ENCODE data around the gene MTERF2.

Gene MTERF2

DNA sequence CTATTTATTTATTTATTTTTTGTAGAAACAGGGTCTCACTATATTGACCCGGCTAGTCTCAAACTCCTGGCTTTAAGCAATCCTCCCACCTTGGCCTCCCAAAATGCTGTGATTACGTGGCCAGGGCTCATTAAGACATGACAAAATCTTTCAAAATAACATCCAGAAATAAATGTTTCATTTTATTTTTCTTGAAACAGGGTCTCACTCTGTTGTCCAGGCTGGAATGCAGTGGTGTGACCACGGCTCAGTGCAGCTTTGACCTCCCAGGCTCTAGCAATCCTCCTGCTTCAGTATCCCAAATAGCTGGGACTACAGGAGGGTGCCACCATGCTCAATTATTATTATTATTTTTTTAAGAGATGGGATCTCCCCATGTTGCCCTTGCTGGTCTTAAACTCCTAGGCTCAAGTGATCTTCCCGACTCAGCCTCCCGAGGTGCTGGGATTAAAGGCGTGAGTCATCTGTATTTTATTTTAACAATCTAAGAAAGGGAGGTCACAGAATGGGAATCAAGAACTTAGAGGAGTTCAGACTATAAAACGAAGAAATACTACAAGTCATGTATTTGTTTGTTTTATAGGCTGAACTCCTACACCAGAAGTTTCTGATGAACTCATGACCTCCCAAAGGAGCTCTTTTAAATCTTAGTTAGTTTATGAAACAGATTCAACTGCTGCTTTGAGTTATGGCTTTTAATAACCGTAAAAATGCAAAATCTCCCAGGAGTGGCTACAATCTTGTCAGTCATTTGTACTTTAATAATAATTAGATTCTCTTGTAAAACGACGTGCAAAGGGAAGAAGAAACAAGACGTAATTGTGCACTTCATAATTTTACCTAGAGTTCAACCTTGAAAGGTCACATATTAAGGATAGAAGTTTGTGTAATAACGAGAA is 33.3 kb downstream of the MTERF2 start:
- DNase-seq (ENCODE audit: low spot score) = peak; percentile 50

DNA sequence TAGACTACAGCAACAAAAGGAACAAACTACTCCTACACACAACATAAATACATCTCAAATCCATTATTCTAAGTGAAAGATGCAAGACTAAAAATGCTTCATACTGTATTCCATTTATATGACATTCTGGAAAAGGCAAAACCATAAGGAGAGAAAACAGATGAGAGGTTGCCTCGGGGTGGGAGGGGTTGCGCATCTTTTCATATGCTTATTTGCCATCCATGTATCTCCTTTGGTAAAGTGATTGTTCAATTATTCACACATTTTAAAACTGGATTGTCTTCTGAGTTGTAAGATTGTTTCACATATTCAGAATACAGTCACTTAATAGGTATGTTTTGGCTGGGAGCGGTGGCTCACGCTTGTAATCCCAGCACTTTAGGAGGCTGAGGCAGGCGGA is 36.4 kb downstream of the MTERF2 start:
- no peak for DNase-seq (ENCODE audit: low spot score)

DNA sequence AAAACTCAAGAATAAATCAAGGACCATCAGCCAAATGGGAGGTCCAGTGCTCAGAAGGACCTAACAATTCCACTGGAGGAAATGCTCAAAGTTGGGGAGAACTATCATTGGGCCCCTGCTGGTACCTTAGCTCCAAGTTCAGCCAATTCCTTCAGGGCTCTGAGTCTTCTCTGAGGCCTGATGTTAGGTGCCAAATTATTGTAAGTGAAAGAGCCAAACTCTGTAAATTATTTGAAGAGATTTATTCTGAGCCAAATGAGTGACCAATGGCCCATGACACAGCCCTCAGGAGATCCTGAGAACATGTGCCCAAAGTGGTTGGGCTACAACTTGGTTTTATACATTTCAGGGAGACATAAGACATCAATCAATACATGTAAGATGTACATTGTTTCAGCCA is 39.5 kb downstream of the MTERF2 start:
- no peak for DNase-seq (ENCODE audit: low spot score)

DNA sequence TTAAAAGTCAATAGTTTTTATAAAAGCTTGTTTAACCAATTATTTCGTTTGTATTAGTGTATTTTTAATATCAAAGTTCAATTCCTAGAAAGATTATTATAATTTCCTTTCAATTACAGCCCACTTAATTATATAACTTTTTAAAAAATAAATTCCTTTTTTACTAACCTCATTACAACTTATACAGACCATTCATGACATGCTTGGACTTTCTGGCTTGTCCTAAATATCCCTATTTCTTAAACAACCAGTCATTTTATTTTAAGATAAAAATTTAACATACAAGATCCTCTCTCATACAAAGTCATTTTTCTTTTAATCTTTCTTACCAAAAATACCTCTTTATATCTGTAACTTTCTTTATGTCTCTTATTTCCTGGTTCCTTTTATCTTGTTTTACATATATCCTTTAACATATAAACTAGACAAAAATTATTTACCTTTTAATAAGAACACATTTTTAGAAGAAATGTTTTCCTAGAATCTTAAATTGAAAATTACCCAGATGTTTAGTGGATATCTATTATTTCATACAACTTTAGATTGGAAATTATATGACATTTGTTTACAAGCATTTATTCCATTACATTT is 41.6 kb downstream of the MTERF2 start:
- DNase-seq (ENCODE audit: low spot score) = no peak

DNA sequence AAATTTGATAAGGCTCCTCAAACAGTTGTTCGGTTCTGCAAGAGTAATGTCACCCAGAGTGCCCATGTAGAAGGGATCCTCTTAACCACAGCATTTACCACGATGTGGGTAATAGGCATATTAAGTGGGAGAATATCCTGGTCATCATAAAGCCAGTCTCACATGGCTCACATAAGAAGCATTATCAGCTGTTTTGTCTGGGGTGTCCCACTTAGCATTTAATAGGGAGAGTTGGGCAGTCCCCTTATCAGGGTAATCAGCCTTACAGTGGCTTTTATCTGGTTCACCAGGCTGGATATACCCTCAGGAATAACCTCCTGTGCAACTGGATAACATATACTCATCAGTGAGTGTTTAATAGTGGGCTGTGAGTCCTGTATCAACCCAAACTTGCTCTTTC is 44.2 kb downstream of the MTERF2 start:
- DNase-seq (ENCODE audit: low spot score) = no peak

DNA sequence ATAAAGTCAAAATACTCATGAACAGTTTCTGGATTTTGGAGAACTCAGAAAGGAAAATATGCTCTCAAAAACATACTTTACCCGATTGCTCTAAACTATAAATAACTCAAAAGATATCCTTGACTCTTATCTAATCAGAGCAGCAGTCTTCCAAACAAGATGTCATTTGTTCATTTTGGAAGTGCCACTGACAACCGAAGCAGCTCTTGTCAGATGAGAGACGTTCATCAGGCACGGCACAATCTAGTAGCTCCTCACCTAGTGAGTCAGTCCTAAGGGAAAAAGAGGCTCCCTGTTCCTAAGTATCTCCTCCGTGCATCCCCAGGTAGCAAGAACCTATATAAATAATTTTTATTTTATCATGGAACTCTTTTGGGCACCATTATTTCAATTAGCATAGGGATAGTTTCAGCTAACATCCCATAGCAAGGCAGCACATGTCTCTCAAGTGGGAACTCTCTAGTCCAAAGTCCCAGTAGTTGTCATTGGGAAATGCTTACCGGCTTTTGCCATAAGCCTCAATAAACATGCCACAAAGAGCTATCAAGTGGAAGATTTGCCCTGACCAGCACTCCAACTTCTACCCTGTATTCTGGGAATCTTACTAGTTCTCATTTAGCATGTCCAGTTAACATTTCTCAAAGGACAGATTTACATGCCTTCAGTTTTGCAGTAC is 45.3 kb downstream of the MTERF2 start:
- DNase-seq (ENCODE audit: low spot score) = no peak

DNA sequence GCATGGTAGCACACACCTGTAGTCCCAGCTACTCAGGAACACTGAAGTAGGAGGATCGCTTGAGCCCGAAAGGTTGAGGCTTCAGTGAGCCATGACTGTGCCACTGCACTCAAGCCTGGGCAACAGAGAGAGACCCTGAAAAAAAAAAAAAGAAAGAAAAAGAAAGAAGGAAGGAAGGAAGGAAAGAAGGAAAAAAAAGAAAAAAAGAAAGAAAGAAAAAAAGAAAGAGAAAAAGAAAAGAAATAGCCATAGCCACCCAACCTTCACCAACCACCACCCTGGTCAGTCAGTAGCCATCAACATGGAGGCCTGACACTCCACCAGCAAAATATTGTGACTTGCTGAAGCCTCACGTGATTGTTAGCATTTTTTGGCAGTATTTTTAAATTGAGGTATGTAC is 52.7 kb downstream of the MTERF2 start:
- DNase-seq (ENCODE audit: low spot score) = no peak

Data from COLO829 (cell line).